Lower lobe of right lung (tissue), 2 donors: ENCODE data around the gene TMEM156. TPM values are rescaled to one million over a fixed set of nuclear protein-coding genes. Genes with fewer than 3 reads are reported as not detected.

Source experiments
- ATAC-seq, 2 donors: fragments of 200-7000 bp; cut with Tn5 transposase; one replicate each; pipeline ENCODE4 v1.9.1; 2020 to 2022; ENCODE audit warnings: mild to moderate bottlenecking in 2 of 2, moderate library complexity in 2 of 2
- DNase-seq: peaks from one replicate; pipeline ENCODE4 v3.0.0-alpha.2; 2020
- H3K27ac ChIP-seq: fragments of 200-600 bp; one replicate; pipeline ENCODE4 v1.8.0; 2022
- H3K27me3 ChIP-seq: fragments of 200-600 bp; one replicate; pipeline ENCODE4 v1.8.0; 2022; ENCODE audit warnings: low read depth
- H3K36me3 ChIP-seq: fragments of 200-600 bp; one replicate; pipeline ENCODE4 v1.8.0; 2022; ENCODE audit warnings: mild to moderate bottlenecking
- H3K4me1 ChIP-seq: fragments of 200-600 bp; one replicate; pipeline ENCODE4 v1.8.0; 2022
- H3K4me3 ChIP-seq: fragments of 200-600 bp; one replicate; pipeline ENCODE4 v1.8.0; 2022; ENCODE audit warnings: mild to moderate bottlenecking
- H3K9me3 ChIP-seq: fragments of 200-600 bp; one replicate; pipeline ENCODE4 v1.8.0; 2022
- intact Hi-C: fragments of 100-400 bp; cut with DNase I; formaldehyde crosslinking; loops from one replicate; pipeline ENCODE4 v1.11.0; 2022
- total RNA-seq: library from RNA; stranded (reverse); fragmentation: NEBNext Ultra II Directional; extraction: Animal tissue kit (Norgen Biotek cat#: 25700); gene quantifications from one replicate; pipeline ENCODE4 v1.2.1, GENCODE V29; 2021
- TF ChIP-seq, protein P1 (sequence below): fragments of 200-600 bp; IDR thresholded peaks from one replicate; pipeline ENCODE4 v1.8.0; 2022; ENCODE audit warnings: antibody characterized with exemption, mild to moderate bottlenecking
- donor health status: DM: no; HTN: yes; CAD: no; lungs with severe emphysema.

The TMEM156 gene
- total RNA-seq, 1 donor from 2014 or later = 0.62 TPM

DNA sequence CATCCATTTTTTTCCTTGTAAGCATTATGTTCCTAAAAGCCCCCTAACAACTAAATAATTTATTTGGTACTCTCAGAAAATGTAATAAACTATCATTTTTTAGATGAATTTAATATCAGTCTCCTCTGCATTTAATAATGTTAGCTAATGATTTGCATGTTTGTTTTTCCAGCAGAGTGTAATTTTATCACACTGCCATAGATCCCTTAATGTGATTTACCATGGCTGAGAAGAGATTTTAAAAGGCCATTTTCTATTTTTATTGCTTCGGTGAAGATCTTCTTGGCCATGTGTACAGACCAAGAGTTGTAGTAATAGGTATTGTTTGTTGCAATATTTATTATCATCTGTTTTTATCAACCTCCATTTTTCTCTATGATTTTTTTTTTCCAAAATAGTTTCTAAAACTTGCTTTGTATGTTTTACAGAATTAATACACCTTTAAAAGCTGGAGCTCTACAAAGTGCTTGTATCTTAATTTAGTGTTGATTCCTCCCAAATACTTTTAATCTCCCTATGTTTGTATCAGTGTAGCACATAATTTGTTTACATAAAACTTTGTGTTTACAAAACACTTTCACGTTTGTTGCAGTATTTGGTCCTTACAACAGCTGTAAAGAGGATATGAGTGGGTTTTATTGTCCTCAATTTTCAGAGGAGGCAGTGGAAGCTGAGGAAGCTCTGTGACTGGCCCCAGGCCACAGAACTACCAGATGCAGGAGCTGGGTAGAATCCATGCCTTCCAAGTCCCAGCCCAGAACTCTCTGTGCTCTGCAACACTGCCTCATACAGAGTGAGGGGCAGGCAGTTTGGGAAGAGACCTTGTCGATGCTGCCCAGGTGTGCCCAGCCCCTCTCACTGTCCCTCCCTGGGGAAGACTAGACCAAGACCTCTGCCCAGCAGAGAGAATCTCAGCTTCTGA lies 106.5 kb downstream of the TMEM156 start:
- no peak for ATAC-seq
- TF ChIP-seq, protein P1, sequence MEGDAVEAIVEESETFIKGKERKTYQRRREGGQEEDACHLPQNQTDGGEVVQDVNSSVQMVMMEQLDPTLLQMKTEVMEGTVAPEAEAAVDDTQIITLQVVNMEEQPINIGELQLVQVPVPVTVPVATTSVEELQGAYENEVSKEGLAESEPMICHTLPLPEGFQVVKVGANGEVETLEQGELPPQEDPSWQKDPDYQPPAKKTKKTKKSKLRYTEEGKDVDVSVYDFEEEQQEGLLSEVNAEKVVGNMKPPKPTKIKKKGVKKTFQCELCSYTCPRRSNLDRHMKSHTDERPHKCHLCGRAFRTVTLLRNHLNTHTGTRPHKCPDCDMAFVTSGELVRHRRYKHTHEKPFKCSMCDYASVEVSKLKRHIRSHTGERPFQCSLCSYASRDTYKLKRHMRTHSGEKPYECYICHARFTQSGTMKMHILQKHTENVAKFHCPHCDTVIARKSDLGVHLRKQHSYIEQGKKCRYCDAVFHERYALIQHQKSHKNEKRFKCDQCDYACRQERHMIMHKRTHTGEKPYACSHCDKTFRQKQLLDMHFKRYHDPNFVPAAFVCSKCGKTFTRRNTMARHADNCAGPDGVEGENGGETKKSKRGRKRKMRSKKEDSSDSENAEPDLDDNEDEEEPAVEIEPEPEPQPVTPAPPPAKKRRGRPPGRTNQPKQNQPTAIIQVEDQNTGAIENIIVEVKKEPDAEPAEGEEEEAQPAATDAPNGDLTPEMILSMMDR = no peak
- no peak overlapping the region for H3K27ac ChIP-seq
- no peaks in the 10 kb centered on the region for H3K4me1 ChIP-seq
- H3K36me3 ChIP-seq = peaks cover 97% of the 10 kb centered on the region
- no peak for DNase-seq
- H3K4me3 ChIP-seq = no peak overlapping the region
- no peaks in the 10 kb centered on the region for H3K27me3 ChIP-seq
- intact Hi-C loops = no loop called here
- no peaks in the 10 kb centered on the region for H3K9me3 ChIP-seq

DNA sequence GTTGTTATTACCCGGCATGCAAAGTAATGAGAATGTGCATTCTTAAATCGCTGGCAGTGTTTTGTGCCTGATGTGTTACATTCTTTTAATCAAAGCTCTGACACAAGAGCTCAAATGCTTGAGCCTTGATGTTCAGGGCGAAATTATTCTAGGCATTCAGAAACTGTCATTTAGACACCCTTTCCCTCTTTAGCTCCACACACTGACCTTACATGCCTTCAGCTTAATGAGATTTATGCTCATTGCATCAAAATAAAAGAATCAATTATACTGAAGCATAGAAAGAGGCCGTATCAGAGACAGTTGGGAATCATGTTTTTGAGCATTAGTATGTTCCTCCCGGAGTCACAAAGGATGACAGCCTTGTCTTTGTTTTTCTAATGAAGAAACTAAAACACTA lies 107.9 kb downstream of the TMEM156 start:
- Histone ChIP-seq H3K9me3 (no peaks in the 10 kb centered on the region), H3K27ac (no peak overlapping the region), H3K27me3 (no peaks in the 10 kb centered on the region), H3K4me1 (no peaks in the 10 kb centered on the region), H3K4me3 (no peak overlapping the region), H3K36me3 (peaks cover 97% of the 10 kb centered on the region)
- DNase-seq = no peak
- no peak for ATAC-seq
- TF ChIP-seq, protein P1 = no peak
- intact Hi-C loops = no loop called here

DNA sequence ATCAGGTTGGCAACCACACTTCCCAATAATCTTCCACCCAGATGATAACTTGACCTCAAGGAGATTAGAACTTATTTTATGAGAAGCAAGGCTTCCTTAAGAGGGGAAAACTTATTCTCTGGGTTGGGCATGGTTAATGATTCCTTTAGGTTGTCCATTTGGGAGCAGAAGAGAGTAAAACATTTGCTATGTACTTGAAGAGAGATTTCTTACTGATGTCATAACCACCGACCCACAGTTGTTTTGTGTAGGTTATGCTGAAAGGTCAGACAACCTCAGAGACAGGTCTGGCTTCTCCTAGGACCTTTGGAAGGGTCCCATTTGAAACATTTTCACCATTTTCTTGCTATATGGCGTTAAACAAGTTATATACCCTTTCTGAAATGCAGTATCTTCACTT lies 108.5 kb downstream of the TMEM156 start:
- H3K4me1 ChIP-seq = no peaks in the 10 kb centered on the region
- TF ChIP-seq, protein P1 = no peak
- no peak for ATAC-seq
- no peaks in the 10 kb centered on the region for H3K9me3 ChIP-seq
- no peak overlapping the region for H3K27ac ChIP-seq
- no peak for DNase-seq
- no peak overlapping the region for H3K4me3 ChIP-seq
- intact Hi-C loops = no loop called here
- H3K36me3 ChIP-seq = peaks cover 97% of the 10 kb centered on the region
- H3K27me3 ChIP-seq = no peaks in the 10 kb centered on the region

DNA sequence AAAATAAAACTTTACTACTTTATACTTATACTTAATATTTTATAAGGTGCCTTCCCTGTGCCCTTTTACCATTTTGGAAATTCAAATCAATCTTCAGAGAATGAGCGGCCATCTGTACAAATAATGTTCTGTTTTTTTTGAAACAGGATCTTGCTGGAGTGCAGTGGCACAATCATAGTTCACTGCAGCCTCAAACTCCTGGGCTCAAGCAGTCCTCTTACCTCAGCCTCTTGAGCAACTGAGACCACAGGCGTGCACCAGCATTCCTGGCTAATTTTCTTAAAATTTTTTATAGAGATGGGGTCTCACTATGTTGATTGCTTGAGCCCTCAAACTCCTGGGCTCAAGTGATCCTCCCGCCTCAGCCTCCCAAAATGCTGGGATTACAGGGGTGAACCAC lies 111.1 kb downstream of the TMEM156 start:
- no peak for ATAC-seq
- intact Hi-C loops = no loop called here
- H3K36me3 ChIP-seq = peaks cover 97% of the 10 kb centered on the region

DNA sequence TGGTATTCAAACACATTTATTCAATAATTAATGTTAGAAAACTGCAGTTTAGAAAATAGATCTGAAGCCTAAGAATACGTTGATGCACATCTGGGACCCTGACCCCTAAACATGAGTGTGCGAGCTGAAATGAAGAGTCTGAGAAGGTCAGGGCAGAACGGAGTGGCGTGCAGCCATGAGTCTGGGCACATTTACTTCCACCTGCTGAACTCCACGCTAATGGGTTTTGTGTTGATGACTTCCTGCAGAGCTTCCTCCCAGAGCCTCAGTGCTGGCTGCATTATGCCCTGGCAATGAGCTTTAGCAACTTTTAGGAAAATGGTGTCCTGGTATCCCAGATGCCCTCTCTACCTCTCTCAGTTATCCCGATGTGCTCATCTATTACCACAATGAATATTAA lies 111.5 kb downstream of the TMEM156 start:
- TF ChIP-seq, protein P1 = no peak
- Histone ChIP-seq H3K27ac (no peak overlapping the region), H3K9me3 (no peaks in the 10 kb centered on the region), H3K4me1 (no peaks in the 10 kb centered on the region), H3K4me3 (no peak overlapping the region), H3K27me3 (no peaks in the 10 kb centered on the region), H3K36me3 (peaks cover 97% of the 10 kb centered on the region)
- ATAC-seq (no peak), DNase-seq (no peak)
- intact Hi-C loops = no loop called here

More for the DNA sequence above, 111.1 kb downstream of the TMEM156 start:
- H3K9me3 ChIP-seq = no peaks in the 10 kb centered on the region
- no peak overlapping the region for H3K4me3 ChIP-seq
- H3K27me3 ChIP-seq = no peaks in the 10 kb centered on the region
- no peak for DNase-seq
- TF ChIP-seq, protein P1 = no peak
- H3K27ac ChIP-seq = no peak overlapping the region
- no peaks in the 10 kb centered on the region for H3K4me1 ChIP-seq
